Adipose tissue (tissue), 3 donors: Measurements from ENCODE around the gene CRY2. TPM values are rescaled to one million over a fixed set of nuclear protein-coding genes. Genes with fewer than 3 reads are reported as not detected.
"Not testable (repeated sequence)": the region's sequence is repeated elsewhere in the genome, so short reads cannot be mapped to it uniquely, and the experiment has no call there.

ENCODE experiments used
- H3K27ac ChIP-seq: one replicate; pipeline ENCODE4 v1.5.1; 2013; ENCODE audit warnings: low read depth, low read length
- WGBS, 3 donors: extraction: QIAGEN DNeasy Blood & Tissue Kit; methylation state at CpG; one replicate each; pipeline ENCODE4 v1.1.7; 2013; 5-methylcytosine and 5-hydroxymethylcytosine counted together
- polyA plus RNA-seq, 3 donors: library from polyadenylated mRNA; stranded (reverse); fragments of 200-250 nt; gene quantifications; one replicate each; pipeline ENCODE4 v1.2.3, GENCODE V29; 2013
- donor health status: healthy with polysubstance abuse.
- donor health status: Bipolar disorder and iron deficiency.
- donor health status: healthy.

Gene CRY2
- polyA plus RNA-seq, 3 donors = 14.8 to 60.8 (median 16.2) TPM

DNA sequence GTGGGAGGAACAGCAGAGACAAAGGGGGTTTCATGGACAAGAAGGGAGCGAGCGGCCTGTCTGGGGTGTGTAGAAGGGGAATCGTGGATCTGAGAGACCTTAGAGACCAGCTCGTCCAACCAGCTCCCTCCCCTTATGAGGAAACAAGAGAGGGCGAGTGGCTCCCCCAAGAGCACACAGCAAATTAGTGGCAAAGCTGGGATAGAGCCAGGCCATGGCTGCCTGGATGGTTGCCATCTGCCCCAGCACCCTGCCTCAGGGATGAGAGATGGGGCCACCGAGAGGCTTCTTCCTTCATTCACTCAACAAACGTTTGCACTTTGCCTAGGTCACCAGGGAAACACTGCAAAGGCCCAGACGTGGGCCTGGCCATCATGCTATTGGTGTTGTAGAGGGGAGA, 42.3 kb downstream of the CRY2 start:
- 84 to 88% (median 87%) methylated on average over 8 of the region's 8 CpGs for WGBS, 3 donors

DNA sequence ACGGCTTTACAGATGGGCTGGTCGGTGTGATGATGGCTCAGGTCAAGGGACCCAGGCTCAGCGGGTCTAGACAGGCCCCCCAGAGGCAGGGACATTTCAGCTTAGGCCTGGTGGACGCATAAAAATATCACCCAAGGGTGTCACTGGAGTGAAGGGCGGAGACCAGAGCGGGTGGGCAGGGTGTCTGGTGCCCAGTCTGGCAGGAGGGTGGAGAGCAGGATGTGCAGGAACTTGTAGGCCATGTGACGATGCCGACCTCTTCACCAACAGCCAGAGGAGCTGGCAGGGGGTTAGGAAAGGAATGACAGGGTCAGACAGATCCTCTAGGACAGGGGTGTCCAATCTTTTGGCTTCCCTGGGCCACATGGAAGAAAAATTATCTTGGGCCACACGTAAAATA, 42.7 kb downstream of the CRY2 start:
- H3K27ac ChIP-seq = no peak overlapping the region
- 90 to 92% (median 92%) methylated on average over 9 of the region's 9 CpGs for WGBS, 3 donors

More for the DNA sequence above, 42.3 kb downstream of the CRY2 start:
- no peak overlapping the region for H3K27ac ChIP-seq

DNA sequence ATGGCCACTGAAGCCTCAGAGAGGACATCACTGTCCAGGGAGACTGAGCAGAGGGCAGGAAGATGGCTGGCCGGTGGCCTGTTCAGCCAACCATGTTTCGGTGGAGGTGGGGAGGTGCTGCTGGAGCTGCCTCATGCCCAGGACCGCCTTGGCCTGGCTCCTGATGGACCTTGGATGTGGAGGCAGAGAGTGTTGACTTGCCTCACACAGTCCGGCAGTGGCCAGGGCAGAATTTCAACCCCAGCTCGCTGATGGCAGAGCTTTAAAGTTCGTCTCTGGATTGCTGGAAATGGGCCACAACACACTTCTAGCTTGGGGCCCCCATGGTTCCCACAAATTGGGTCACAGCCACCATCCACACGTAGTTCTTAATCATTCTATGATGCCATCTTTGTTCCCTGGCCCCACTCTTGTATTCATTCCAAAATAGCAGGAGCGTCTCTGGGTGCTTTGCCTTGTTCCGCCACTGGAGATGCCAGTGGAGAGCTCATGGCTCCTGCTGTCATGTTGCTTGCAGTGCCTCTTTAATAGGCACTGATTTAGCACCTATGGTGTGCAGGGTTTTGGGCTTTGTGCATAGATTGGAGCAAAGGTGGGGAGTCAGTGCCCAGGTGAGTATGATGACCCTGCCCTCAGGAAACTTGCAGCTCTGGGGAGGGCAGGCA, 43.7 kb downstream of the CRY2 start:
- 84 to 87% (median 86%) methylated on average over 9 of the region's 9 CpGs for WGBS, 3 donors
- no peak overlapping the region for H3K27ac ChIP-seq

DNA sequence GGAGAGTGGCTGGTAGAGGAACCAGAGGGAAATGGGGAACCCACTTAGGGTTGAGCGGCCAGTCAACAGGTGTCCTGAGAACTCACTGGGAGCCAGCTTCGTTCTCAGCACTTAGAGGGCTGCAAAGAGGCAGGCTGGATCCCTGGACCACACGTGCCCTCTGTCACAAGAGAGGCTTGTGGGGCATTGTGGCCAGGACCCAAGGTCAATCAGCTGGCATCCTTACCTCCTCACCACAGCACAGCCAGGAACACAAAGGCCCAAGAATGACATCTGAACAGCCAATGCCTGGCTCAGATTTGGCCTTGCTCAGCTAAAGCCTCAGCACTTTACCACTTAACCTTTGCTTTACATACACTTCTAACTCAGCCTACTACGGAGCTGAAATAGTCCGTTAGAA, 45.6 kb downstream of the CRY2 start:
- H3K27ac ChIP-seq = no peak overlapping the region
- WGBS, 3 donors = 75 to 83% (median 81%) methylated on average over 5 of the region's 5 CpGs

DNA sequence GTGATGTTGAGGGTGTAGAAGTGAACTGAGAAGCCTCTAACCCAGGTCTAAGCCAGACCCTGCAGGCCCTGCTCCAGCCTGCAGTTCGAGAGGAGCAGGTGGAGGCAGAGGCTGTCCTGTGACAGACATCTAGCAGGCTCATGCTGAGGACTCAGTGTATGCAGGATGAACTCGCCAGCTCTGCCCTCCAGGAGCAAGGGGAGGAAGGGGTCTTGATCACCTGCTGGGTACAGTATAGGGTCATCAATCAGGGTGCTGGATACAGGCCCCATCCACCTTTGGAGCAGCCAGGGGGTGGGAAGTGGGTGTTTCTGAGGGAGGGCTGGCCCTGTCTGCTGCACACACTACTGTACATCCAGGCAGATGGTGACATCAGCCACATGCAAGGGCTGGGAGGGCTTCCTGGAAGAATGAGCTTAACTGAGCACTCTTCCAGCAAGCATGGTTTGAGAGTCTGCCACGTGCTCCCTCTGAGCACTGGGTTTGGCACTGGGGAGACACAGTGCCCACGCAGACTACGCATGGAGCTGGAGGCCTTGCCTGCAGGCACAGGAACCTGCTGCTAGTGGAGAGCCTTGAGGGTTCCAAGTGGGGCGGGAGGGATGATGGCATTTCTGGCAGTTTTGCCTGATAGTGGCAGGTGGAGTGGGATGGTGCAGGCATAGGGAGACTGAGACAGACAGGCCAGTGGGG, 47.4 kb downstream of the CRY2 start:
- H3K27ac ChIP-seq = no peak overlapping the region
- WGBS, 3 donors = 80 to 88% (median 87%) methylated on average over 6 of the region's 6 CpGs

DNA sequence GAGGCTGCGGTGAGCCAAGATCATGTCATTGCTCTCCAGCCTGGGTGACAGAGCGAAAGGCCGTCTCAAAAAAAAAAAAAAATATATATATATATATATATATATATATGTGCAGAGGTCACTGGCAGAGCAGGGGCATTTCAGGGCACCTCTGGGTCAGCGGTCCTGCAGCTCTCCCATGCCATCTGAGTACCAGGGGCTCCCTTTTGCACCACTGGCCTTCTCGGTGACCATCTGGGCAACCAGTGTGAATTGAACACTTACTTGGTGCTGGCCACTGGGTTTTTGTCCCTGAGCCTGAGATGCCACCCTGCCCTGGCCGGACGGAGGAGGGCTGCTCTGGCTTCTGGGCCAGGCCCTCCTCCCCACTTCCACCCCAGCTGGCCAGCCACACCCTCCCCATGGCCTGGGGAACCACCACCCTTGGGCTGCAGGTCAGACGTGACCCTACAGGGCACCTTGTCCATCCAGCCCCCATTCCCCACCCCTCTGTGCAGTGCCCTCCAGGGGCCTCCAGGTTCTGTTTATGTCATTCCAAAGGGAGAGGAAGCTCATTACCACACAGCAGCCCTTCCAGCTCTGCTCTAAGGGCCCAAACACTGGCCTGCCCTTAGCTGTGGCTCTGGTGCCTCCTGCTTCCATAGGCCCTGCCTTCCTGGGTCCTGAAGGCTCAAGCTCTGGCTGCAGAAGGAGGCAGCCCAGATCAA, 48.4 kb downstream of the CRY2 start:
- H3K27ac ChIP-seq = no peak overlapping the region
- WGBS, 3 donors = 88 to 97% (median 94%) methylated on average over 7 to 8 of the region's 8 CpGs

DNA sequence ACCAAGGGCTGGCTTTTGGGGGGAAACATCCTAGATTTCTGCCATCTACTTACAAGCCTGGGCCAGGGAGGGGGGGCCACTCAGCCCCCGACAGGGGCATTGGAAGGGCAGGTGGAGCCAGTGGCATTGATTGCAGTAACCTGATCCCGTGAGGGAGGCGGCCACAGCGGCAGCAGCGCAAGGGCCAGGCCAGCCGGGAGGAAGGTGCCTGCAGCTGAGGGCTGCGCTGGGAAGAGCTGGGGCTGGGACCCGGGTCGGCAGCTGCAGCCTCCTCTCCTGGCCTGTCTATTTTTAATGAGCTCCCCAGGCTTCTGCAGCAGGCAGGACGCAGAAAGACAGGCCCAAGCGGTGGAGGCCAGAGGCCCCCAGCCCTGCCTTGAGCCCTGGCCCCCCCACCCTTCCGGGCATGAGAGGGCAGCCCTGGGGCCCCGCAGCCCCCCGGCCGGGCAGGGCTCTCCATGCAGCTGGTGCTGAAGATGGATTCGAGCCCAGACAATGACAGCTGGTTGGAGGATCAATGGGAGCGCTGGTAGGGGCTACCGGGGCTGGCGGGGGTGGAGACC, 49.2 kb downstream of the CRY2 start:
- WGBS, 3 donors = 15 to 27% (median 25%) methylated on average over 16 to 19 of the region's 19 CpGs
- no peak overlapping the region for H3K27ac ChIP-seq

DNA sequence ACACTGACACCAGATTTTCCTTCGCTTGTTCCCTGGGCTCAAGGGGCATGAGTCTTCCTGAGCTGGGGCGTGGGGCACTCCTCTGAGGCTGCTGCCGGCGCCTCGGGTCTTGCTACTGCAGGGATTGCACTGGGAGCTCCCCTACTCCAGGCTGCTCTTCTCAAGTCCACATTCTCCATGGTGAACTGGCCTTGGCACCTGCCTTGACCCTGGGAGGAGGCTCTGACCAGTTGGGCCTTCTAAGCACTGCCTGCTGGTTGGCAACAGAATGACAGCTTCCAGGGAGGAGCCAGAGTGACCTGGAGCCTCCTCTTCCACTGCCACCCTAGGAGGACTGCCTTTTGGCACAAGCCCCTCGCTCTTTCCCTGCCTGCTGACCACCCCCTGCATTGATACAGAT, 50.3 kb downstream of the CRY2 start:
- no peak overlapping the region for H3K27ac ChIP-seq
- 91 to 97% (median 91%) methylated on average over 6 of the region's 6 CpGs for WGBS, 3 donors

DNA sequence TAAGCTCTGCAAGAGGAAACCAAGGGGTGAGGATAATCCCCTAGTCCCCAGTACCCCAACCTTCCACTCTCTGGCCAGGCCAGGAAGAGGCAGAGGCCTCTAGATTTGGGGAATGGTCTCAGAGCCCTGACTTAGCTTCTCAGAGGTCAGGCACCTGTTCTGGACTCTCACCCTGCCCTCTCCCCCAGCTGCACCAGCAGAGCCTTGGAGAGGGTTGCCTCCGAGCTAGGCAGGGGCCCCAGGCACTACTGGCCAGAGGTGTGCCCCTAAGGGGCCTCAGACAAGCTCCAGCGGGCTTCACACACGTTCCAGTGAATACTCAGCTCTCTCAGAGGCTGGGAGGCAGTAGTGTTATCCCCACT, 51.8 kb downstream of the CRY2 start:
- H3K27ac ChIP-seq = no peak overlapping the region
- WGBS, 3 donors = 12 to 26% (median 20%) methylated on average over 3 of the region's 3 CpGs

DNA sequence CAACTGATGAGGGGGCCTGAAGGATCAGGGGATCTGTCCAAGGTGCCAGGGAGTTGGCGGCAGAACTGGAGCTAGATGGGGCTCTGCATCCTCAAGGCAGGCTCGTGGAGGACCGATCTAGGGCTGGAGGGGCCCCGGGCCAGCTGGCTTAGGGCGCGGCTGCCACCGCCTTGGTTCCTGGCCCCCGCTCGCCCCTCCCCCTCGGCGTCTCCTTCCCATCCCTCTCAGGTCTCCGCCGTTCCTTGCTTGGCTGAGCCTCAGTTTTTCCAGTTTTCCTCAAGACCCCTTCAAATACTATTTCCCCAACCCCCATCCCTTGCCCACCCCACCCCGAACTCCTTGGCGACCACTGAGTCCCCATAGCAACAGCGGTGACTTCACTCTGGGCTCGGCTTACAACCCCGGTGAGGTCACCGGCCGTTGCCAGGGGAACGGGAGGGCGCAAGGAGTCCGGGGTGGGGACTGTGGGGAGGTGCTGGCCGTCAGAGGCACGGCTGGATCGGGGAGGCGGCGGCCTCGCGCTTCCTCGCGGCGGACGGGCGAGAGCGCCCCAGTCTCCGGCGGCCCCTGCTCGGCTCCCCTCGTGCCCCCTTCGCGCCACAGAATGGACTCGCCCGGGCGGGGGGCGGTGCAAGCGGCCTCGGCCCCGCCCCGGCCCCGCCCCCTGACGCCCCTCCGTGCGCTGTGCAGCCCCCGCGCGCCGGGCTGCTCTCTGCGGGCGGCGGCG, 52.3 kb downstream of the CRY2 start:
- WGBS, 3 donors = 1% methylated on average over 37 to 61 of the region's 62 CpGs

DNA sequence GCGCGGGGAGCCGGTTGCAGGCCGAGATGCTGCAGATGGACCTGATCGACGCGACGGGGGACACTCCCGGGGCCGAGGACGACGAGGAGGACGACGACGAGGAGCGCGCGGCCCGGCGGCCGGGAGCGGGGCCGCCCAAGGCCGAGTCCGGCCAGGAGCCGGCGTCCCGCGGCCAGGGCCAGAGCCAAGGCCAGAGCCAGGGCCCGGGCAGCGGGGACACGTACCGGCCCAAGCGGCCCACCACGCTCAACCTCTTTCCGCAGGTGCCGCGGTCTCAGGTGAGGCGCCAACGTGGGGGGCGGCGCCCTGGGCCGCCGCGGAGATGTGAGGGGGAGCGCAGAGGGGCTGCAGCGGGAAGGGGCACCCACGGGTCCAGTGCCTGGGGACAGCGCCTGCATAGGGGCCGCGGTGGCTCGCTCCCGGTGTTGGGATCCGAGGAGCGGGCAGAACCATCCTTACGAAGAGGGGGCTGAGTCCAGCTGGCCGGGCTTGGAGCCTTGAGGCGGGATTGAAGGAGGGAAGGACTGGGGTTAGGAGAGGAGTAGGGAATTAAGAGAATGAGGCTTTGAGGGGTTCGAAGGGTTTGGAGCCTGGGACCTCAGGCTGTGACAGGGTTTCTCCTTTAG, 53.0 kb downstream of the CRY2 start:
- not testable (repeated sequence) for H3K27ac ChIP-seq
- 2 to 7% (median 6%) methylated on average over 23 to 38 of the region's 59 CpGs for WGBS, 3 donors

More for the DNA sequence above, 52.3 kb downstream of the CRY2 start:
- H3K27ac ChIP-seq = no peak overlapping the region

DNA sequence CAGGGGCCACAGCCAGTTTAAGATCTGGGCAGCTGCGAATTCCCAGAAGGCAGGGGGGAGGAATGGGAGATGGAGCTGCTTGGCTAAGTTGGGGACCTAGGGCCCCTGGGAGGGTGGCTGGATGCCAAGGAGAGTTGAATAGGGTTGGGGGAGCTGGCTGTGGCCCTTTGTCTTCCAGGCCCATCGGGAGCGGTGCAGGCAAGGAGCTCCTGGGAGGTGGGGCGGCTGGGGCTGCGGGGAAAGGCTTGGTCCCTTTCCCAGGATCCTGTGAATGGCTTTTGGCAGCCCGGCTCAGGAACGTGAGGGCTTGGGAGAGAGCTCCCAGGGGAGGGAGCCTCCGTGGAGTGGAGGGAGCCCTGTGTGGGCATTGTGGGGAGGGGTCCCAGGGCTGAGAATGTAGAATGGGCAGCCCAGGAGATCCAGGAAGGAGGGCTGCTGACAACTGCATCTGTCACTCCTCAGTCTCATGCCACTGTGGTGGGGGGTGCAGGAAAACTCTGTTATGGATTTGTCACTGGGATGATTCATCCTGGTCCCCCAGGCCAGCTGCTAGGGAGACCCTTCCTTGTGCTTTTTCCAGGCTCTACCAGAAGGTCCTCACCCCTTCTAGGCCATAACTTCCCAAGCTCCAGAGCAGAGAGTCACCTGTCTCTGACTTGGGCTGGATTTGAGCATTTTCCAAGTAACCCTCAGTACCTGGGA, 53.8 kb downstream of the CRY2 start:
- 13 to 39% (median 35%) methylated on average over 8 of the region's 8 CpGs for WGBS, 3 donors
- H3K27ac ChIP-seq = no peak overlapping the region

DNA sequence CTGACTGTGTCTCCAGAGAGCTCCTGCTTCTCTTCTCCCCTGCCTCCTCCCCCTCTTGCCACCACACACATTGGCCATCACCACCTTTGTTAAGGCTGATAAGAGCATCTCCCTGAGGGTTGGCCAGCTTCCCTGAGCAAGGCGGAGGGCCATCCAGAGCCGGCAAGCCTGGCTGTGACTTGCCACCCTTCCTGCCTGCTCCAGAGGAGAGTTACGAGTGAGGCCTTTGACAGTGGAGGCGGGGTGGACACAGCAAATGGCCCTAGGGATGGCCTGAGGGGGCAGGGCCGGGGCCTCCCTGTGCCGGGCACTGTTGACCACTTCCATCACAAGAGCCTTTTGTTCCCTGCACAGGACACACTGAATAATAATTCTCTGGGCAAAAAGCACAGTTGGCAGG, 54.4 kb downstream of the CRY2 start:
- WGBS, 3 donors = 76 to 89% (median 86%) methylated on average over 6 of the region's 6 CpGs
- H3K27ac ChIP-seq = no peak overlapping the region

DNA sequence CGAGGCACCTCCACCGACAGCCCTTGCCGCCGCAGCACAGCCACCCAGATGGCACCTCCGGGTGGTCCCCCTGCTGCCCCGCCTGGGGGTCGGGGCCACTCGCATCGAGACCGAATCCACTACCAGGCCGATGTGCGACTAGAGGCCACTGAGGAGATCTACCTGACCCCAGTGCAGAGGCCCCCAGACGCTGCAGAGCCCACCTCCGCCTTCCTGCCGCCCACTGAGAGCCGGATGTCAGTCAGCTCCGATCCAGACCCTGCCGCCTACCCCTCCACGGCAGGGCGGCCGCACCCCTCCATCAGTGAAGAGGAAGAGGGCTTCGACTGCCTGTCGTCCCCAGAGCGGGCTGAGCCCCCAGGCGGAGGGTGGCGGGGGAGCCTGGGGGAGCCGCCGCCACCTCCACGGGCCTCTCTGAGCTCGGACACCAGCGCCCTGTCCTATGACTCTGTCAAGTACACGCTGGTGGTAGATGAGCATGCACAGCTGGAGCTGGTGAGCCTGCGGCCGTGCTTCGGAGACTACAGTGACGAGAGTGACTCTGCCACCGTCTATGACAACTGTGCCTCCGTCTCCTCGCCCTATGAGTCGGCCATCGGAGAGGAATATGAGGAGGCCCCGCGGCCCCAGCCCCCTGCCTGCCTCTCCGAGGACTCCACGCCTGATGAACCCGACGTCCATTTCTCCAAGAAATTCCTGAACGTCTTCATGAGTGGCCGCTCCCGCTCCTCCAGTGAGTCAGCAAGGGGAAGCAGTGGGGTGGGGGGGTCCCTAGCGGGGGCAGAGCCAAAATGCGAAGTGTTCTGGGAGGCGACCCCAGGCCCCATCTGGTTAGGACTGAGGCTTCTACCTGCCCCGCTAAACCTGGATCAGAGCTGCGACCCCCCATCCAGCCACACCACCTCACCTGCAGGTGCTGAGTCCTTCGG, 55.4 kb downstream of the CRY2 start:
- no peak overlapping the region for H3K27ac ChIP-seq
- 92 to 93% (median 92%) methylated on average over 56 of the region's 56 CpGs for WGBS, 3 donors

DNA sequence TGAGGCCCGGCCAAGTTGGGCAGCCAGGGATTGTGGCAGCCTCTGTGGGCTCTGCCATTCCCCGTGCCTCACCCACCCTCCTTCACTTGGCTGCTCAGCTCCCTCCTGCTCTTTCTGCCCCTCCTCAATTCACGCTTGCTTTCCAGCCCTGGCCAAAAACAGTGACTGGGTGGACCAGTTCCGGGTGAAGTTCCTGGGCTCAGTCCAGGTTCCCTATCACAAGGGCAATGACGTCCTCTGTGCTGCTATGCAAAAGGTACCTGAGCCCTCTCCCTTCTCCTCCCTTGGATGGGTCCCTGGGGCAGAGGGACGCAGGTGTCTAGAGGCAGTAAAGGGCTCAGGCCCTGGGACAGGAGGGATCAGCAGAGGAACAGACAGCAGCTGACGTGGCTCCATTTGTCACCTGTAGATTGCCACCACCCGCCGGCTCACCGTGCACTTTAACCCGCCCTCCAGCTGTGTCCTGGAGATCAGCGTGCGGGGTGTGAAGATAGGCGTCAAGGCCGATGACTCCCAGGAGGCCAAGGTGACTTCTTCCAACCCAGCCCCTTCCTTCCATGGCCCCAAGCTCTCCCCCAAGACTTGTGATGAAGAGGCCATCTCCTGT, 57.1 kb downstream of the CRY2 start:
- H3K27ac ChIP-seq = no peak overlapping the region
- 50 to 84% (median 84%) methylated on average over 15 of the region's 15 CpGs for WGBS, 3 donors

DNA sequence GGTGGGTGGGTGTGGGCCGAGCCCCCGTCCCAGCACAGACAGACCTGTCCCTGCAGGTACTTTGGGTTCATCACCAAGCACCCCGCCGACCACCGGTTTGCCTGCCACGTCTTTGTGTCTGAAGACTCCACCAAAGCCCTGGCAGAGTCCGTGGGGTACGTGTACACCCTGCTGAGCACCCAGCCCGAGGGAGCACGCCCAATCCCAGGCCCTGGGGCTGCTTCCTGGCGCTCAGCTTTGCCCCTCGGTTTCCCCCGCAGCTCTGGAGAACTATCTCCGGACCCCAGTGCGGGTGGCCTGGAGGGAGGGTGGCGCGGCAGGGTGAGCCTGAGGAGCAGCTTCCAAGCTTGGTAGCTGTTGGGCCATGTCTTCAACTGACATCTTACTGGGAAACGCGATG, 57.8 kb downstream of the CRY2 start:
- WGBS, 3 donors = 87 to 95% (median 94%) methylated on average over 19 of the region's 19 CpGs
- no peak overlapping the region for H3K27ac ChIP-seq
